Karpas-422 (cell line): ENCODE data around the gene PCSK6. TPM values are rescaled to one million over a fixed set of nuclear protein-coding genes. Genes with fewer than 3 reads are reported as not detected.
"Not testable (repeated sequence)": the region's sequence is repeated elsewhere in the genome, so short reads cannot be mapped to it uniquely, and the experiment has no call there.

Source experiments
- DNase-seq: peaks from one replicate; pipeline ENCODE4 v3.0.0-alpha.2; 2015
- H2AFZ ChIP-seq: fragments of 200-600 bp; sonication (generic); 2 replicates; pipeline ENCODE4 v1.6.1; 2014; ENCODE audit warnings: antibody characterized with exemption, low read length, mixed read lengths
- H3K27ac ChIP-seq: fragments of 200-600 bp; sonication (generic); 2 replicates; pipeline ENCODE4 v1.5.1; 2014; ENCODE audit warnings: mild to moderate bottlenecking, low read length, moderate library complexity
- H3K27me3 ChIP-seq: fragments of 200-600 bp; sonication (generic); 2 replicates; pipeline ENCODE4 v1.6.1; 2014; ENCODE audit warnings: low read length, mixed read lengths
- H3K36me3 ChIP-seq: fragments of 200-600 bp; sonication (generic); 2 replicates; pipeline ENCODE4 v1.6.1; 2014; ENCODE audit warnings: low read length, mixed read lengths; ENCODE audit not compliant: insufficient read depth
- H3K4me1 ChIP-seq: fragments of 200-600 bp; sonication (generic); 2 replicates; pipeline ENCODE4 v1.6.1; 2014; ENCODE audit warnings: mild to moderate bottlenecking, low read length, mixed read lengths
- H3K4me2 ChIP-seq: fragments of 200-600 bp; sonication (generic); 2 replicates; pipeline ENCODE4 v1.6.1; 2014; ENCODE audit warnings: low read length, low read depth, mild to moderate bottlenecking; ENCODE audit not compliant: poor library complexity, severe bottlenecking
- H3K4me3 ChIP-seq: fragments of 200-600 bp; sonication (generic); 2 replicates; pipeline ENCODE4 v1.5.1; 2014; ENCODE audit warnings: mild to moderate bottlenecking, antibody characterized with exemption, low read length, mixed read lengths
- H3K79me2 ChIP-seq: fragments of 200-600 bp; sonication (generic); 2 replicates; pipeline ENCODE4 v1.6.1; 2014; ENCODE audit warnings: mild to moderate bottlenecking, low read length, mixed read lengths
- H3K9ac ChIP-seq: fragments of 200-600 bp; sonication (generic); 2 replicates; pipeline ENCODE4 v1.6.0; 2014; ENCODE audit warnings: low read length
- H3K9me2 ChIP-seq: fragments of 200-600 bp; sonication (generic), shearing (Covaris generic); replicated peaks from 2 replicates; pipeline ENCODE4 v1.6.0; 2014; ENCODE audit warnings: mild to moderate bottlenecking, low read length, moderate library complexity; ENCODE audit not compliant: insufficient read depth
- H3K9me3 ChIP-seq: fragments of 300-700, 200-600 bp; sonication (generic); 2 replicates; pipeline ENCODE4 v1.6.1; 2014; ENCODE audit warnings: low read length, mixed read lengths
- H4K20me1 ChIP-seq: fragments of 200-600 bp; sonication (generic); 2 replicates; pipeline ENCODE4 v1.6.1; 2014; ENCODE audit warnings: mild to moderate bottlenecking, antibody characterized with exemption, low read length, low read depth; ENCODE audit not compliant: insufficient read depth
- total RNA-seq: library from RNA; depleted of rRNA; stranded (reverse); fragments of >200 nt; shearing (Covaris generic); gene quantifications from 2 replicates; pipeline ENCODE4 v1.2.3, GENCODE V29; 2014; ENCODE audit warnings: low replicate concordance

The PCSK6 gene
- total RNA-seq, 1 experiment from 2014 or later, result 0.19 TPM

GRCh38 chr15:101287342-101287741, 202.2 kb downstream of the PCSK6 start:
- H3K9me3 ChIP-seq, H3K27ac ChIP-seq, H3K9ac ChIP-seq, H3K4me3 ChIP-seq, H3K9me2 ChIP-seq, H3K4me2 ChIP-seq, H2AFZ ChIP-seq, H3K27me3 ChIP-seq, H3K4me1 ChIP-seq, DNase-seq: not testable (repeated sequence)
- Histone ChIP-seq H4K20me1 (peaks cover 33% of the 10 kb centered on the region), H3K79me2 (peaks cover 69% of the 10 kb centered on the region), H3K36me3 (peaks cover 74% of the 10 kb centered on the region)

DNA sequence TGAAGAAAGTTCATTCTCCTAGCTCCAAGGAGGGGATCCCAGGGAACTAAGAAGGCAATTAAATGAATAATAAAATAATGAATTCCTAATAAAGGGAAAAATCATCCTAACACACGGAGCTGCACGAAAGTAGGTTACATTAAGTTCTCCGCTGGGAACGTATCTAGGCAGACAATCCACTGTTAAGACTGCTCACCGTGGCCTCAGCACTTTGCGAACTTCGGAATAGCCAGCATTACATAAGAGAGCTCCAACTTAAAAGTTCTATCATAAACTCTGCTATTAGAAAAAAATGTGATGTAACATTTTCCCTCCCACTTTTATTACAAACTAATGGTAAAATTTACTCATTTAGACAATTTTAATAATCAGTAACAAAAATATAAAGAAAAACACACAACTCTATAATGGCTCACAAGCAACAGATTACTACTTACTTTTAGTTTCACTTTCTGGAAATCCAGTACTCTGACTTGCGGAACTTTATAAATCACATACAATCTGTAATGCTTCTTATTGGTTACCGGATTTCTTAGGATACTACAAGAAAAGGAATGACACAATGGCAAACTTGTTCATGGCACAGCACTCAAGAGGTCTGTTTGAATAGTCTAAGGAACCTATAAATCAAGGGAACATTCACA, 202.9 kb downstream of the PCSK6 start:
- no peak overlapping the region for H2AFZ ChIP-seq
- H3K36me3 ChIP-seq, result peaks cover 72% of the 10 kb centered on the region
- H3K9ac ChIP-seq, result no peak overlapping the region
- H3K79me2 ChIP-seq, result peaks cover 62% of the 10 kb centered on the region
- H4K20me1 ChIP-seq, result peaks cover 26% of the 10 kb centered on the region
- no peak for DNase-seq
- no peaks in the 10 kb centered on the region for H3K9me3 ChIP-seq
- H3K4me1 ChIP-seq, result no peaks in the 10 kb centered on the region
- no peak overlapping the region for H3K4me2 ChIP-seq
- H3K4me3 ChIP-seq, result no peak overlapping the region
- no peaks in the 10 kb centered on the region for H3K27me3 ChIP-seq
- H3K27ac ChIP-seq, result no peak overlapping the region
- H3K9me2 ChIP-seq, result no peaks in the 10 kb centered on the region

- no peak overlapping the region for H3K4me3 ChIP-seq
- no peak for DNase-seq
- H3K9ac ChIP-seq, result no peak overlapping the region
- peaks cover 16% of the 10 kb centered on the region for H4K20me1 ChIP-seq
- H3K27me3 ChIP-seq, result no peaks in the 10 kb centered on the region
- H2AFZ ChIP-seq, result no peak overlapping the region
- H3K4me1 ChIP-seq, result no peaks in the 10 kb centered on the region
- H3K79me2 ChIP-seq, result peaks cover 35% of the 10 kb centered on the region
- no peak overlapping the region for H3K27ac ChIP-seq
- no peaks in the 10 kb centered on the region for H3K9me3 ChIP-seq
- H3K9me2 ChIP-seq, result no peaks in the 10 kb centered on the region
- peaks cover 66% of the 10 kb centered on the region for H3K36me3 ChIP-seq
- no peak overlapping the region for H3K4me2 ChIP-seq
Measured at GRCh38 chr15:101283931-101284330, 205.6 kb downstream of the PCSK6 start.

DNA sequence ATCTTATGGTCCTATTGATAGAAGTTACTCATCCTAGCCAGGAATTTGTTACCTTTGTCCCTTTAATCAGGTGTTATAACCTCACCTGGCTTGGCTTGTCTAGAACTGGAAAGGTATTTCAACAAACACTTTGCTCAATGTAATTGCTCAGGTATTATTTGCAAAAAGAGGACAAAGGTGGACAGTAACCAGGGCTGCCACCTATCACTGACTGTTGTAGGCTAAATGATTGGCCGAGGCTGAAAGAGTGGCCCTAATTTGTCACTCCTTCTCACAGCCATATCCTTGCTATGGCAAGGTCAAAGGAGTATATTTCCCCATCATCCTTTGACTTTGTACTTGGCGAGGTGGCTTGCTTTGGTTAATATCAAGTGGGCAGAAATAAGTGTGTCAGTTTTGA, 209.5 kb downstream of the PCSK6 start:
- Histone ChIP-seq H3K9ac (no peak overlapping the region), H3K27ac (no peak overlapping the region), H3K4me2 (no peak overlapping the region), H2AFZ (no peak overlapping the region), H4K20me1 (peaks cover 8% of the 10 kb centered on the region; the same call in 1 of the 2 replicates), H3K9me2 (no peaks in the 10 kb centered on the region), H3K27me3 (no peaks in the 10 kb centered on the region), H3K79me2 (peaks cover 24% of the 10 kb centered on the region), H3K9me3 (no peaks in the 10 kb centered on the region), H3K4me1 (peaks cover 19% of the 10 kb centered on the region), H3K4me3 (no peak overlapping the region), H3K36me3 (peaks cover 39% of the 10 kb centered on the region; the same call in 1 of the 2 replicates)
- DNase-seq, result no peak

DNA sequence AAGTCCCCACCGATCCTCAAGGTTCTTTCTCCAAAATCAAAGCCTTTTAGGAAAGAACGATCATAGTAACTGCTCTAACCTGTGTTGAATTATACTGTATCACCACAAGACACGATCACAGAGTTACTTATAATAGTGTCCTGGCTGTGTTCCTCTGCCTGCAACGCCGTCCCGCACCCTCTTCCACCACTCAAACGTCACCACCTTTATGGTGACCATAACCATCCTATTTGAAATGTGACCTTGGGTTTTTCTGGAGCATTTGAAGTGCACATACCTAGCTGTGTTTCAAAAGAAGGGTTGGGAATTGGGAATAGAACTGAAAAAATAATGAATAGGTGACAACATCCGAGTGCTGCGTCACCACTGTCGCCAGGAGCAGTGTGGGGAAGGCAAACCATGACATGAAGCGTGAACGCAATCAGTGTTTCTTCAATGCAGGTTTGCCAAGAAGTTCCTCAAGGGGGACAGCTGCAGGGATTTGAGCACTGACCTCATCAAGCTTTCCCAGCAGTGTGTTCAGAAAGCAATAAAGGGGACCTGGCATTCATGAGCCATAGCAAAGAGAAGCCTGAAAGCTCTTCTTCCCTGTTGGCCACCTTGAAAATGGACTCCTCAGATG, 211.5 kb downstream of the PCSK6 start:
- Histone ChIP-seq H4K20me1 (peaks cover 5% of the 10 kb centered on the region; the same call in 1 of the 2 replicates), H3K27me3 (no peaks in the 10 kb centered on the region), H3K9ac (peak overlapping the region; percentile 55), H3K9me2 (no peaks in the 10 kb centered on the region), H3K27ac (no peak overlapping the region), H3K4me2 (peak overlapping the region; percentile 76), H3K79me2 (peaks cover 23% of the 10 kb centered on the region), H2AFZ (no peak overlapping the region; the same call in 1 of the 2 replicates), H3K4me1 (peaks cover 19% of the 10 kb centered on the region), H3K9me3 (no peaks in the 10 kb centered on the region), H3K36me3 (peaks cover 47% of the 10 kb centered on the region; the same call in 1 of the 2 replicates), H3K4me3 (peak overlapping the region; percentile 75; the same call in 1 of the 2 replicates)
- peak; percentile 50 for DNase-seq

DNA sequence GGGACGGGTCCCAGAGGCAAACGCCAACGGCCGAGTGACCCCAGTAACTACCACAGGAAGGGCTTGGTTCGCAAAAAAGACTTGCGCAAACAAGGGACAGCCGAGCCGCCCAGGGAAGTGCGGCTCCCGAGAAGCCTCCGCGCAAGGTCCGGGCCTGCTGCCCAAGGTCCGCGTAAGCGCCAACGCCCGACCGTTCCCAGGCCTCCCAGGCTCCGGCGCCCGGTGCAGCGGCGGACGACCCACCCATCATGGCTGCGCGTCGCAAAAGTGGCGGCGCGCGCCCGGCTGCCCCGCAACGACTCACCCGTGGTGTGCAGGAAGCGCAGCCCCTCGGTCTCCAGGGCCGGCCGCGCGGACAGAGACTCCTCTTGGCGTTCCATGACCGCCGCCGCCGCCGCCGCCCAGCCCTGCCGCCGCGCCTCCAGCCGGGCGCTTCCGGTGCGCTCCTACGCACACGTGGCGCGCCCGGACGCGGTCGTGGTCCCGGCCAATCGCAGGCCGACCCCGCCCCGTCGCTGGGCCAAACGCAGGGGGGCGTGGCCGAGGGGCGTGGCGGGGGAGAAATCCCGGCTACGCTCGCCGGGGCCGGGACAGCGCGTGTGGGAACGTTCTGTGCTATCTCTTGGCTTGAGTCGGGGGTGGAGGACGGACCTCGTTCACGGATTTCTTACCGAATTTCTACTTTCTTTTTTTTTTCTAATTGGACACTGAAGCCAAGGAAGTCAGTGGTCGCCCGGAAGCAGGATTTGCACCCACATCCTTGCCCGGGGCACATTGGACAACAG, 212.3 kb downstream of the PCSK6 start, which contains the start of gene SELENOS:
TSS of gene SELENOS (minus strand) at position 448 of the 785 bp plus-strand sequence. CDS start at position 380, 68 bp downstream.
- H3K4me1 ChIP-seq, result peaks cover 19% of the 10 kb centered on the region
- H2AFZ ChIP-seq, result peak within 1 kb of the TSS; percentile 66
- no peak within 1 kb of the TSS for H3K27ac ChIP-seq
- peak within 1 kb of the TSS; percentile 75 for H3K4me3 ChIP-seq
- peaks cover 23% of the 10 kb centered on the region for H3K79me2 ChIP-seq
- no peaks in the 10 kb centered on the region for H3K9me2 ChIP-seq
- peak; percentile 97 for DNase-seq
- no peaks in the 10 kb centered on the region for H3K9me3 ChIP-seq
- peaks cover 49% of the 10 kb centered on the region; the same call in 1 of the 2 replicates for H3K36me3 ChIP-seq
- H4K20me1 ChIP-seq, result peaks cover 5% of the 10 kb centered on the region; the same call in 1 of the 2 replicates
- peak within 1 kb of the TSS; percentile 76 for H3K4me2 ChIP-seq
- H3K9ac ChIP-seq, result peak within 1 kb of the TSS; percentile 90
- no peaks in the 10 kb centered on the region for H3K27me3 ChIP-seq

DNA sequence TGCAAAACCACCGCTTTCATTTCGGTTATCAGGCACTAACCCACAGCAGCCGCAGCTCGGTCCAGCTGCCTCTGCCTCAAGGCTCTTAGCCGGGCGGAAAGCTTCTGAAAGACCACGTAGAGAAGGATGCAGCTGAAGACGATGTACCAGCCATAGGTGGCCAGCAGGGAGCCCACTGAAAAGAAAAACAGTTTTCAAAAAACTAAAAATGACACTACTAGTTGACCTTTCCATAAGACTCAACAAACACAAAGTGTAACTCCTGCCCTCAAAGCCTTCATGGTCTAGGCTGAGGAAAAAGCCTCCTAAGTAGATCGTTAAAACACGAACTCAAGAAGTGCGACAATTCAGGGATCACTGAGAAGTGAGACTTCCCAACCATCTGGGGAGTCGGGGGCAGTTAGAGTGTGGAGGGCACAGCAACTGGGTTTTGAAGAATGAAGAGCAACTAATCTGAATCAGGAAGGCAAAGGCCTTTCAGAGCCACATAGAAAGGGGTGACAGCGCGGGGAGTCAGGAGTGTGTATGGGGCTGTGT, 212.9 kb downstream of the PCSK6 start:
- peak overlapping the region; percentile 75 for H3K4me3 ChIP-seq
- no peak for DNase-seq
- peaks cover 5% of the 10 kb centered on the region; the same call in 1 of the 2 replicates for H4K20me1 ChIP-seq
- peaks cover 23% of the 10 kb centered on the region for H3K79me2 ChIP-seq
- no peak overlapping the region for H3K27ac ChIP-seq
- H3K9me2 ChIP-seq, result no peaks in the 10 kb centered on the region
- H3K4me2 ChIP-seq, result peak overlapping the region; percentile 76
- H3K9me3 ChIP-seq, result no peaks in the 10 kb centered on the region
- 0 out of 2 replicates have a peak overlapping the region, but pooled peaks have one; percentile 66 for H2AFZ ChIP-seq
- no peaks in the 10 kb centered on the region for H3K27me3 ChIP-seq
- H3K9ac ChIP-seq, result peak overlapping the region; percentile 90
- peaks cover 19% of the 10 kb centered on the region for H3K4me1 ChIP-seq
- peaks cover 49% of the 10 kb centered on the region; the same call in 1 of the 2 replicates for H3K36me3 ChIP-seq
